ENCODE data around the gene EVPL.

The EVPL gene

DNA sequence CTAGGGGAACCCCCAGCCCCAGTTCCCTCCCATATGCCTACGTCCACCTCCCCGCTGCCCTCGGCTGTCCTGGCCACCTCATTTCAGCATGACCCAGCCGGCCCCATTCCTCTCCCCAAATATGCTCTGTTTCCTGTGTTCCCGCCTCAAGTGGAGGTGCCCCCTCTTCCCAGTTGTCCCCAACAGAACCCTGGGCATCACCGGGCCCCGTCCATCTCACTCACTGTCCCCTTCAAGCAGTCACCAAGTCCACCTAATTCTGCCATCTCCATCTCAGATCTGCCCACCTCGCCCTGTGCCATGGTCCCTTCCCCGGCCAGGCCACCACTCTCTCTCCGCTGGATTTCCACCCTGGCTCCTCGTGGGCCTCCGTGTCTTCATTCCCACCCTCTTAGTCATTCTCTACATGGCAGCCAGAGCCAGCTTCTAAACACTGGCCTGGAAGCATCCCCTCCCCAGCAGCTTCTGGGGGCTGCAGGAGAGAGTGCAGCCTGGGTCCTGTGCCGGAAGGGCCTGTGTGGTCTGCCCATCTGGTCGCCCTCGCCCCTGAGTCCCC lies 13.7 kb downstream of the EVPL start:
- H2BK12ac ChIP-seq (ENCODE audit: low read length) = no peak overlapping the region
- H4K8ac ChIP-seq (ENCODE audit: low read depth, low read length) = no peak overlapping the region
- H2BK15ac ChIP-seq (ENCODE audit: low read length) = peak overlapping the region; percentile 37
- no peaks in the 10 kb centered on the region for H3K9me3 ChIP-seq (replicated peaks in 1 of 2; ENCODE audit: control insufficient read depth in 2 of 2, insufficient read depth in 1 of 2, low read depth in 1 of 2, low read length in 2 of 2)
- H3K9ac ChIP-seq (ENCODE audit: low read depth, low read length, poor library complexity) = no peak overlapping the region
- H3K4ac ChIP-seq (ENCODE audit: low read length) = no peak overlapping the region
- H3K4me3 ChIP-seq (ENCODE audit: low read length in 2 of 2) = no peak overlapping the region
- no peak overlapping the region for H3K14ac ChIP-seq (ENCODE audit: low read length)
- H2BK120ac ChIP-seq (ENCODE audit: low read depth, low read length) = no peak overlapping the region
- peak overlapping the region; percentile 0 for H2BK5ac ChIP-seq (ENCODE audit: low read length)
- DNase-seq (ENCODE audit: low spot score) = no peak
- peak overlapping the region; percentile 91 for H2AFZ ChIP-seq (ENCODE audit: low read length)
- WGBS, 2 donors (ENCODE audit: extremely low coverage in 2 of 2, insufficient read length in 2 of 2, insufficient replicate concordance in 1 of 2) = no CpG with 5 or more reads among the region's 15 CpGs
- H3K4me1 ChIP-seq (ENCODE audit: control insufficient read depth in 2 of 2, insufficient read depth in 1 of 2, low read depth in 1 of 2, low read length in 2 of 2) = peaks cover 2 to 7% of the 10 kb centered on the region in 2 donors
- H3K18ac ChIP-seq (ENCODE audit: low read length) = peak overlapping the region; percentile 55
- H3K79me1 ChIP-seq (ENCODE audit: low read depth, low read length) = no peaks in the 10 kb centered on the region
- peaks cover 0 to 34% (median 0%) of the 10 kb centered on the region in 3 experiments for H3K27me3 ChIP-seq (ENCODE audit: control insufficient read depth in 3 of 3, insufficient read depth in 3 of 3, low read depth in 1 of 3, low read length in 3 of 3)
- no peak overlapping the region for H4K91ac ChIP-seq (ENCODE audit: low read depth, low read length, poor library complexity)
- peak overlapping the region; percentile 82 for H2AK5ac ChIP-seq (ENCODE audit: low read depth, low read length)
- H3K23ac ChIP-seq (ENCODE audit: low read depth, low read length, poor library complexity) = peak overlapping the region; percentile 34
- H3K27ac ChIP-seq (replicated peaks; ENCODE audit: low read length) = no peak overlapping the region
- H3K4me2 ChIP-seq (ENCODE audit: insufficient read depth, low read length, poor library complexity, severe bottlenecking) = no peak overlapping the region
- H3K36me3 ChIP-seq (replicated peaks in 1 of 2; ENCODE audit: control insufficient read depth in 2 of 2, insufficient read depth in 2 of 2, low read length in 2 of 2) = no peaks in the 10 kb centered on the region

- Histone ChIP-seq H2AFZ (ENCODE audit: low read length) (no peak overlapping the region), H2BK5ac (ENCODE audit: low read length) (no peak overlapping the region), H2AK5ac (ENCODE audit: low read depth, low read length) (no peak overlapping the region), H2BK15ac (ENCODE audit: low read length) (no peak overlapping the region), H3K18ac (ENCODE audit: low read length) (no peak overlapping the region), H3K23ac (ENCODE audit: low read depth, low read length, poor library complexity) (no peak overlapping the region), H3K9me3 (replicated peaks in 1 of 2; ENCODE audit: control insufficient read depth in 2 of 2, insufficient read depth in 1 of 2, low read depth in 1 of 2, low read length in 2 of 2) (no peaks in the 10 kb centered on the region), H3K79me1 (ENCODE audit: low read depth, low read length) (no peaks in the 10 kb centered on the region), H3K27me3 (ENCODE audit: control insufficient read depth in 3 of 3, insufficient read depth in 3 of 3, low read depth in 1 of 3, low read length in 3 of 3) (peaks cover 0 to 20% (median 0%) of the 10 kb centered on the region in 3 experiments), H3K14ac (ENCODE audit: low read length) (no peak overlapping the region), H3K4me1 (ENCODE audit: control insufficient read depth in 2 of 2, insufficient read depth in 1 of 2, low read depth in 1 of 2, low read length in 2 of 2) (peaks cover 2 to 7% of the 10 kb centered on the region in 2 donors), H3K27ac (replicated peaks; ENCODE audit: low read length) (no peak overlapping the region), H3K36me3 (replicated peaks in 1 of 2; ENCODE audit: control insufficient read depth in 2 of 2, insufficient read depth in 2 of 2, low read length in 2 of 2) (no peaks in the 10 kb centered on the region), H3K4me3 (ENCODE audit: low read length in 2 of 2) (no peak overlapping the region), H2BK120ac (ENCODE audit: low read depth, low read length) (no peak overlapping the region), H4K8ac (ENCODE audit: low read depth, low read length) (no peak overlapping the region), H2BK12ac (ENCODE audit: low read length) (no peak overlapping the region), H4K91ac (ENCODE audit: low read depth, low read length, poor library complexity) (no peak overlapping the region), H3K4ac (ENCODE audit: low read length) (no peak overlapping the region), H3K9ac (ENCODE audit: low read depth, low read length, poor library complexity) (peak overlapping the region; percentile 15), H3K4me2 (ENCODE audit: insufficient read depth, low read length, poor library complexity, severe bottlenecking) (no peak overlapping the region)
- no CpG with 5 or more reads among the region's 5 CpGs for WGBS, 2 donors (ENCODE audit: extremely low coverage in 2 of 2, insufficient read length in 2 of 2, insufficient replicate concordance in 1 of 2)
- no peak for DNase-seq (ENCODE audit: low spot score)
These were observed 15.2 kb downstream of the EVPL start for GRCh38 chr17:76011951-76012350.

DNA sequence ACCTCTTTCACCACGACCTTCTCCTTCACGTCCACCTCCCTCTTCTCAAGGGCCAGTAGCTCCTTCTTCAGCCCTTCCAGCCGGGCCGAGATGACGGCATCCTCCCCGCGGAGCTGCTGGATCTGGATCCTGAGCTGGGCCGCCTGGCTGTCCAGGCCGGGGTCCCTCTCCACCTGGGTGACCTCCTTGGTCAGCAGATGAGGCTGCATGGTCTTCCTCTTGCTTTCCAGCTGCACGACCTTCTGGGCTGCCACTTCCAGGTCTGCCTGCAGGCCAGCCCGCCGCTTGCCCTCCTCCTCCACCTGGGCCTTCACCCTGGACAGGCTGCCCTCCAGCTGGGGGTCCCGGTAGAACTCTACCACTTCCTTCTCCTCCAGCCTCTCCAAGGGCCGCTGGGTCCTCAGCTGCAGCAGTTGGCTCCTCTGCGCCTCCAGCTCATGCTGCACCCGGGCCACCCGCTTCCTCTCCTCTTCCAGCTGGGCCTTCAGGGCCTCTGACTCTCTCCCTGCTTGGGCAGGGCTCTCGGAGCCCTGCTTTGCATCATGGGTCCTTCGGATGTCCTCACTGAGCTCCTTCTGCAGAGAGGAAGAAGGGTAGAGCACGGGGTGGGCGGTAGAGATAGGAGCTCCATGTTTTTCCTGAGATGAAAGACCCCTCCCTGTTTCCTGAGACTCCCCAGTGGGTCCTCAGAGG lies 17.0 kb downstream of the EVPL start:
- Histone ChIP-seq H2AFZ (ENCODE audit: low read length) (no peak overlapping the region), H3K4ac (ENCODE audit: low read length) (peak overlapping the region; percentile 54), H3K9ac (ENCODE audit: low read depth, low read length, poor library complexity) (peak overlapping the region; percentile 72), H2BK5ac (ENCODE audit: low read length) (no peak overlapping the region), H2BK120ac (ENCODE audit: low read depth, low read length) (no peak overlapping the region), H3K4me1 (ENCODE audit: control insufficient read depth in 2 of 2, insufficient read depth in 1 of 2, low read depth in 1 of 2, low read length in 2 of 2) (peaks cover 2 to 7% of the 10 kb centered on the region in 2 donors), H2BK12ac (ENCODE audit: low read length) (peak overlapping the region; percentile 67), H4K8ac (ENCODE audit: low read depth, low read length) (peak overlapping the region; percentile 55), H3K27ac (replicated peaks; ENCODE audit: low read length) (no peak overlapping the region), H2AK5ac (ENCODE audit: low read depth, low read length) (peak overlapping the region; percentile 50), H2BK15ac (ENCODE audit: low read length) (peak overlapping the region; percentile 68), H3K9me3 (replicated peaks in 1 of 2; ENCODE audit: control insufficient read depth in 2 of 2, insufficient read depth in 1 of 2, low read depth in 1 of 2, low read length in 2 of 2) (no peaks in the 10 kb centered on the region), H3K36me3 (replicated peaks in 1 of 2; ENCODE audit: control insufficient read depth in 2 of 2, insufficient read depth in 2 of 2, low read length in 2 of 2) (no peaks in the 10 kb centered on the region), H3K4me3 (ENCODE audit: low read length in 2 of 2) (no peak overlapping the region), H3K79me1 (ENCODE audit: low read depth, low read length) (no peaks in the 10 kb centered on the region), H4K91ac (ENCODE audit: low read depth, low read length, poor library complexity) (no peak overlapping the region), H3K4me2 (ENCODE audit: insufficient read depth, low read length, poor library complexity, severe bottlenecking) (no peak overlapping the region), H3K27me3 (ENCODE audit: control insufficient read depth in 3 of 3, insufficient read depth in 3 of 3, low read depth in 1 of 3, low read length in 3 of 3) (peaks cover 0 to 11% (median 0%) of the 10 kb centered on the region in 3 experiments), H3K14ac (ENCODE audit: low read length) (peak overlapping the region; percentile 77), H3K23ac (ENCODE audit: low read depth, low read length, poor library complexity) (peak overlapping the region; percentile 69), H3K18ac (ENCODE audit: low read length) (peak overlapping the region; percentile 49)
- DNase-seq (ENCODE audit: low spot score) = no peak
- no CpG with 5 or more reads among the region's 21 CpGs for WGBS, 2 donors (ENCODE audit: extremely low coverage in 2 of 2, insufficient read length in 2 of 2, insufficient replicate concordance in 1 of 2)

DNA sequence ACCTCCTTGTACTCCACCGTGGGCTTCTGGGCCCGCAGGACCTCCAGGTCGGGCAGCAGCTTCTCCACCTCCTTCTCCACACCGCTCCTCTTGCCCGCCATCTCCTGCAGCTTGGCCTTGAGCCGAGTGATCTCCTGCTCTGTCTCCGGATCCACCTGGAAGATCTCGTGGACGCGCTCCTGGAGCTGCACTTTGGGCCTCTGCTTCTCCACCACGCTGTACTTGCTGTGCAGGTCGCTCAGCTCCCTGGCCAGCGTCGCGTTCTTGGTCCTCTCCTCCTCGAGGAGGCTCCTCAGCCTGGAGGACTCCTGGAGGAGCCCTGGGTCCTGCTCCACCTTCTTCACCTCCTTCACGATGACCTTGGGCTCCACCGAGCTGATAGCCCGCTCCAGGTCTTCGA lies 17.7 kb downstream of the EVPL start:
- no peak overlapping the region for H2BK120ac ChIP-seq (ENCODE audit: low read depth, low read length)
- H2BK15ac ChIP-seq (ENCODE audit: low read length) = no peak overlapping the region
- no peak overlapping the region for H2BK5ac ChIP-seq (ENCODE audit: low read length)
- H3K4me3 ChIP-seq (ENCODE audit: low read length in 2 of 2) = no peak overlapping the region
- peak overlapping the region; percentile 72 for H3K9ac ChIP-seq (ENCODE audit: low read depth, low read length, poor library complexity)
- H4K91ac ChIP-seq (ENCODE audit: low read depth, low read length, poor library complexity) = no peak overlapping the region
- peak overlapping the region; percentile 47 for H3K14ac ChIP-seq (ENCODE audit: low read length)
- no peak overlapping the region for H3K18ac ChIP-seq (ENCODE audit: low read length)
- H3K27me3 ChIP-seq (ENCODE audit: control insufficient read depth in 3 of 3, insufficient read depth in 3 of 3, low read depth in 1 of 3, low read length in 3 of 3) = peaks cover 0 to 6% (median 0%) of the 10 kb centered on the region in 3 experiments
- peak overlapping the region; percentile 50 for H2AK5ac ChIP-seq (ENCODE audit: low read depth, low read length)
- peaks cover 2 to 7% of the 10 kb centered on the region in 2 donors for H3K4me1 ChIP-seq (ENCODE audit: control insufficient read depth in 2 of 2, insufficient read depth in 1 of 2, low read depth in 1 of 2, low read length in 2 of 2)
- H4K8ac ChIP-seq (ENCODE audit: low read depth, low read length) = no peak overlapping the region
- no peaks in the 10 kb centered on the region for H3K79me1 ChIP-seq (ENCODE audit: low read depth, low read length)
- no peak overlapping the region for H3K27ac ChIP-seq (replicated peaks; ENCODE audit: low read length)
- H3K23ac ChIP-seq (ENCODE audit: low read depth, low read length, poor library complexity) = no peak overlapping the region
- no peak overlapping the region for H2BK12ac ChIP-seq (ENCODE audit: low read length)
- H3K9me3 ChIP-seq (replicated peaks in 1 of 2; ENCODE audit: control insufficient read depth in 2 of 2, insufficient read depth in 1 of 2, low read depth in 1 of 2, low read length in 2 of 2) = no peaks in the 10 kb centered on the region
- H3K4ac ChIP-seq (ENCODE audit: low read length) = no peak overlapping the region
- no CpG with 5 or more reads among the region's 20 CpGs for WGBS, 2 donors (ENCODE audit: extremely low coverage in 2 of 2, insufficient read length in 2 of 2, insufficient replicate concordance in 1 of 2)
- H2AFZ ChIP-seq (ENCODE audit: low read length) = no peak overlapping the region
- no peak for DNase-seq (ENCODE audit: low spot score)
- H3K4me2 ChIP-seq (ENCODE audit: insufficient read depth, low read length, poor library complexity, severe bottlenecking) = no peak overlapping the region
- peaks cover 0 to 1% of the 10 kb centered on the region in 2 donors for H3K36me3 ChIP-seq (replicated peaks in 1 of 2; ENCODE audit: control insufficient read depth in 2 of 2, insufficient read depth in 2 of 2, low read length in 2 of 2)
